Measurements from ENCODE around the gene LIMS2. TPM values are rescaled to one million over a fixed set of nuclear protein-coding genes. Genes with fewer than 3 reads are reported as not detected.

The LIMS2 gene
- total and polyA plus RNA-seq, 2 experiments from 2014 or later = 32.9 to 48.8 TPM

GRCh38 chr2:127597046-127597983 lies 78.0 kb downstream of the LIMS2 start:
- Histone ChIP-seq H3K27ac (no peak overlapping the region), H3K9me3 (ENCODE audit: low read depth) (no peaks in the 10 kb centered on the region), H3K4me1 (ENCODE audit: low read depth) (no peaks in the 10 kb centered on the region), H3K27me3 (no peaks in the 10 kb centered on the region), H3K4me3 (no peak overlapping the region), H3K36me3 (no peaks in the 10 kb centered on the region)
- no peak for TF ChIP-seq CTCF (IDR thresholded peaks at IDR 0.05; ENCODE audit: low read depth, low read length)
- no peak for DNase-seq (ENCODE audit: low read depth in 1 of 2, low spot score in 1 of 2)

GRCh38 chr2:127596311-127597045 lies 78.9 kb downstream of the LIMS2 start:
- Histone ChIP-seq H3K36me3 (no peaks in the 10 kb centered on the region), H3K27ac (no peak overlapping the region), H3K4me1 (ENCODE audit: low read depth) (no peaks in the 10 kb centered on the region), H3K4me3 (no peak overlapping the region), H3K9me3 (ENCODE audit: low read depth) (no peaks in the 10 kb centered on the region), H3K27me3 (no peaks in the 10 kb centered on the region)
- no peak for DNase-seq (ENCODE audit: low read depth in 1 of 2, low spot score in 1 of 2)
- no peak for TF ChIP-seq CTCF (IDR thresholded peaks at IDR 0.05; ENCODE audit: low read depth, low read length)

GRCh38 chr2:127594116-127594591 lies 81.2 kb downstream of the LIMS2 start:
- H3K4me1 ChIP-seq (ENCODE audit: low read depth) = no peaks in the 10 kb centered on the region
- H3K36me3 ChIP-seq = no peaks in the 10 kb centered on the region
- no peaks in the 10 kb centered on the region for H3K9me3 ChIP-seq (ENCODE audit: low read depth)
- no peak for DNase-seq (ENCODE audit: low read depth in 1 of 2, low spot score in 1 of 2)
- H3K27ac ChIP-seq = no peak overlapping the region
- no peak for TF ChIP-seq CTCF (IDR thresholded peaks at IDR 0.05; ENCODE audit: low read depth, low read length)
- no peak overlapping the region for H3K4me3 ChIP-seq
- H3K27me3 ChIP-seq = no peaks in the 10 kb centered on the region

GRCh38 chr2:127593228-127594115 lies 81.9 kb downstream of the LIMS2 start:
- Histone ChIP-seq H3K9me3 (ENCODE audit: low read depth) (no peaks in the 10 kb centered on the region), H3K27me3 (no peaks in the 10 kb centered on the region), H3K4me1 (ENCODE audit: low read depth) (no peaks in the 10 kb centered on the region), H3K4me3 (no peak overlapping the region), H3K27ac (no peak overlapping the region), H3K36me3 (no peaks in the 10 kb centered on the region)
- no peak for DNase-seq (ENCODE audit: low read depth in 1 of 2, low spot score in 1 of 2)
- TF ChIP-seq CTCF (IDR thresholded peaks at IDR 0.05; ENCODE audit: low read depth, low read length) = no peak

- Histone ChIP-seq H3K27ac (no peak overlapping the region), H3K4me1 (ENCODE audit: low read depth) (no peaks in the 10 kb centered on the region), H3K27me3 (no peaks in the 10 kb centered on the region), H3K4me3 (no peak overlapping the region), H3K36me3 (no peaks in the 10 kb centered on the region), H3K9me3 (ENCODE audit: low read depth) (no peaks in the 10 kb centered on the region)
- no peak for DNase-seq (ENCODE audit: low read depth in 1 of 2, low spot score in 1 of 2)
- TF ChIP-seq CTCF (IDR thresholded peaks at IDR 0.05; ENCODE audit: low read depth, low read length) = no peak
Measured at GRCh38 chr2:127592761-127593227, 82.5 kb downstream of the LIMS2 start.
